HepG2 (cell line): ENCODE measurements around the gene ADIPOR2. TPM values are rescaled to one million over a fixed set of nuclear protein-coding genes. Genes with fewer than 3 reads are reported as not detected.
A peak's percentile ranks its signal among the peaks of the same experiment; 100 is the strongest.

Experiments used
- ATAC-seq: fragments of 200-7000 bp; cut with Tn5 transposase; 3 replicates; pipeline ENCODE4 v1.9.1; 2020; ENCODE audit warnings: mild to moderate bottlenecking, moderate library complexity
- BruUV-seq: library from RNA; stranded (reverse); fragments of 400-500 nt; replicated peaks from 2 replicates; lab custom pipeline; 2021; lab: Mats Ljungman, UMichigan
- CTCF ChIA-PET: fragments of 300-600 bp; formaldehyde crosslinking; extraction: SDS; loops from one replicate; lab custom pipeline; 2021; ENCODE audit warnings: low total read pairs, inconsistent platforms, low intra/inter-chr PET ratio; lab: Yijun Ruan, JAX
- POLR2A ChIA-PET: fragments of 350-600 bp; sonication (Branson Sonifier 250); formaldehyde crosslinking; loops from one replicate; lab custom pipeline; 2020; ENCODE audit warnings: antibody characterized with exemption, inconsistent platforms; lab: Yijun Ruan, JAX
- DNase-seq: peaks from one replicate; pipeline ENCODE4 v3.0.0-alpha.2; 2015; ENCODE audit warnings: low spot score
- FAIRE-seq: peaks from 3 replicates; lab custom pipeline; 2011; peaks lifted over from hg19 to GRCh38; lab: Jason Lieb, UNC
- H2AFZ ChIP-seq: one replicate; pipeline ENCODE4 v1.6.1; 2011; ENCODE audit warnings: low read length, inconsistent platforms
- H3K27ac ChIP-seq: fragments of 300-600 bp; 3 replicates; pipeline ENCODE4 v1.8.0; 2011; ENCODE audit warnings: mixed run types, mild to moderate bottlenecking, mixed read lengths, low read length, inconsistent platforms; ENCODE audit not compliant: insufficient read depth; ENCODE audit errors: extremely low read length
- H3K27me3 ChIP-seq, 2 experiments: fragments of 200-600 bp in 1 of 2; 2 replicates in 1 of 2; 3 replicates in 1 of 2; pipeline versions ENCODE4 v1.6.0 to v1.8.0; 2011; ENCODE audit warnings: low read length in 2 of 2, mild to moderate bottlenecking in 2 of 2, moderate library complexity in 2 of 2, inconsistent platforms in 1 of 2; ENCODE audit not compliant: insufficient read depth in 2 of 2, control insufficient read depth in 1 of 2
- H3K36me3 ChIP-seq, 2 experiments: fragments of 200-600 bp in 1 of 2; replicated peaks in 1 of 2; 2 replicates in 1 of 2; 3 replicates in 1 of 2; pipeline versions ENCODE4 v1.5.1 to v1.8.0; 2011; ENCODE audit warnings: low read length in 2 of 2, inconsistent platforms in 1 of 2; ENCODE audit not compliant: insufficient read depth in 2 of 2, control insufficient read depth in 1 of 2
- H3K4me1 ChIP-seq: 2 replicates; pipeline ENCODE4 v1.5.1; 2012; ENCODE audit warnings: low read length, inconsistent platforms; ENCODE audit not compliant: insufficient read depth
- H3K4me2 ChIP-seq: 2 replicates; pipeline ENCODE4 v1.6.0; 2011; ENCODE audit warnings: low read depth, low read length, inconsistent platforms
- H3K4me3 ChIP-seq, 3 experiments: fragments of 200-600 bp in 1 of 3; sonication (generic), shearing (Covaris generic) in 1 of 3; replicated peaks in 1 of 3; 2 replicates each; pipeline ENCODE4 v1.5.1; 2011 to 2016; ENCODE audit warnings: low read length in 3 of 3, inconsistent platforms in 2 of 3, low read depth in 2 of 3, mild to moderate bottlenecking in 2 of 3, control low read depth in 1 of 3, mixed read lengths in 1 of 3; ENCODE audit not compliant: insufficient read depth in 1 of 3
- H3K79me2 ChIP-seq: one replicate; pipeline ENCODE4 v1.6.1; 2011; ENCODE audit warnings: low read length, inconsistent platforms; ENCODE audit not compliant: insufficient read depth
- H3K9ac ChIP-seq: 2 replicates; pipeline ENCODE4 v1.6.0; 2011; ENCODE audit warnings: mild to moderate bottlenecking, low read depth, low read length, inconsistent platforms; ENCODE audit not compliant: insufficient read depth
- H3K9me3 ChIP-seq: 2 replicates; pipeline ENCODE4 v1.5.1; 2012; ENCODE audit warnings: mild to moderate bottlenecking, low read length
- H4K20me1 ChIP-seq: 2 replicates; pipeline ENCODE4 v1.6.0; 2011; ENCODE audit warnings: inconsistent platforms, mild to moderate bottlenecking, low read length, moderate library complexity; ENCODE audit not compliant: insufficient read depth
- EP300 ChIP-seq, 3 experiments: sonication (generic) in 1 of 3; formaldehyde crosslinking in 1 of 3; IDR thresholded peaks; 2 replicates each; pipeline versions ENCODE4 v1.5.1 to v1.6.1; 2011 to 2020; ENCODE audit warnings: low read depth in 2 of 3, low read length in 2 of 3, borderline replicate concordance in 1 of 3, improper control_type of control experiment in 1 of 3, mild to moderate bottlenecking in 1 of 3, missing genetic modification reagents in 1 of 3, moderate library complexity in 1 of 3
- MAFF ChIP-seq: IDR thresholded peaks from 2 replicates; pipeline ENCODE4 v1.6.1; 2011; ENCODE audit warnings: low read depth, low read length, improper control_type of control experiment
- MAFK ChIP-seq, 2 experiments: IDR thresholded peaks in 1 of 2; conservative IDR thresholded peaks in 1 of 2; 2 replicates each; pipeline ENCODE4 v1.6.1; 2011; ENCODE audit warnings: improper control_type of control experiment in 2 of 2, low read length in 2 of 2
- NCOA1 ChIP-seq: sonication (generic); formaldehyde crosslinking; IDR thresholded peaks from 2 replicates; pipeline ENCODE4 v1.9.0; 2021; ENCODE audit warnings: missing genetic modification reagents
- NCOA2 ChIP-seq: sonication (generic); formaldehyde crosslinking; IDR thresholded peaks from 2 replicates; pipeline ENCODE4 v1.8.0; 2022; ENCODE audit warnings: inconsistent platforms
- NFATC3 ChIP-seq: sonication (generic); formaldehyde crosslinking; IDR thresholded peaks from 2 replicates; pipeline ENCODE4 v1.5.1; 2020; ENCODE audit warnings: mild to moderate bottlenecking, missing genetic modification reagents
- PRMT3 ChIP-seq: sonication (generic); formaldehyde crosslinking; IDR thresholded peaks from 2 replicates; pipeline ENCODE4 v1.8.1; 2022; ENCODE audit warnings: low read depth, mild to moderate bottlenecking, moderate library complexity, missing genetic modification reagents, borderline replicate concordance
- RFX5 ChIP-seq: IDR thresholded peaks from 2 replicates; pipeline ENCODE4 v1.6.1; 2011; ENCODE audit warnings: low read depth, low read length, improper control_type of control experiment
- SOX5 ChIP-seq: IDR thresholded peaks from 2 replicates; pipeline ENCODE4 v1.6.1; 2016; ENCODE audit warnings: borderline replicate concordance
- SP4 ChIP-seq: sonication (generic); formaldehyde crosslinking; IDR thresholded peaks from 2 replicates; pipeline ENCODE4 v1.8.1; 2023; ENCODE audit warnings: mild to moderate bottlenecking, missing genetic modification reagents
- TGIF2 ChIP-seq: IDR thresholded peaks from 2 replicates; pipeline ENCODE4 v1.6.1; 2016; ENCODE audit warnings: control low read depth, missing compliant biosample characterization
- ZNF34 ChIP-seq: sonication (generic); formaldehyde crosslinking; IDR thresholded peaks from 2 replicates; pipeline ENCODE4 v1.4.0; 2020; ENCODE audit warnings: mild to moderate bottlenecking, missing genetic modification reagents, borderline replicate concordance
- ZNF441 ChIP-seq: sonication (generic); formaldehyde crosslinking; IDR thresholded peaks from 2 replicates; pipeline ENCODE4 v1.7.0; 2021; ENCODE audit warnings: missing genetic modification reagents, borderline replicate concordance
- WGBS: methylation state at CpG from one replicate; pipeline ENCODE4 v1.1.6; 2017; ENCODE audit warnings: low lambda C conversion rate; 5-methylcytosine and 5-hydroxymethylcytosine counted together
- in situ Hi-C: cut with HindIII; loops from 2 replicates; pipeline ENCODE4 v1.10.0; 2017; ENCODE audit warnings: low pct_unique_long_range_greater_than_20kb; ENCODE audit not compliant: extremely low pct_ligation_motif_present
- intact Hi-C: fragments of 100-400 bp; cut with micrococcal nuclease; formaldehyde crosslinking; loops from one replicate; pipeline ENCODE4 v1.10.0; 2022; ENCODE audit not compliant: unreplicated experiment
- polyA plus RNA-seq, 8 experiments: library from polyadenylated mRNA; depleted of rRNA in 3 of 8; stranded (reverse) in 7 of 8; unstranded in 1 of 8; fragments of >200 nt; fragmentation: Illumina TruSeq in 4 of 8; extraction: Trizol in 4 of 8; gene quantifications; 2 replicates each; pipeline versions ENCODE4 v1.2.1 to v1.2.3, GENCODE V29; 2011 to 2016; ENCODE audit warnings: low read depth in 4 of 8, missing spikeins in 1 of 8, mixed read lengths in 1 of 8; ENCODE audit not compliant: insufficient read depth in 1 of 8
- total RNA-seq, 5 experiments: library from RNA; depleted of rRNA; stranded (reverse); fragments of >200 nt; fragmentation: Illumina TruSeq; extraction: Trizol; gene quantifications; 2 replicates each; pipeline ENCODE4 v1.2.3, GENCODE V29; 2016; ENCODE audit warnings: low read depth in 1 of 5
- TF ChIP-seq, protein P1 (sequence below): sonication (generic); formaldehyde crosslinking; IDR thresholded peaks from 2 replicates; pipeline ENCODE4 v1.4.0; 2020; ENCODE audit warnings: mild to moderate bottlenecking, missing genetic modification reagents, borderline replicate concordance

Gene ADIPOR2
- total and polyA plus RNA-seq, 2 of the 13 experiments (the other 11 are each of a cell fraction or from before 2014, with no cell fraction given) = 35.2 to 52.2 TPM

DNA sequence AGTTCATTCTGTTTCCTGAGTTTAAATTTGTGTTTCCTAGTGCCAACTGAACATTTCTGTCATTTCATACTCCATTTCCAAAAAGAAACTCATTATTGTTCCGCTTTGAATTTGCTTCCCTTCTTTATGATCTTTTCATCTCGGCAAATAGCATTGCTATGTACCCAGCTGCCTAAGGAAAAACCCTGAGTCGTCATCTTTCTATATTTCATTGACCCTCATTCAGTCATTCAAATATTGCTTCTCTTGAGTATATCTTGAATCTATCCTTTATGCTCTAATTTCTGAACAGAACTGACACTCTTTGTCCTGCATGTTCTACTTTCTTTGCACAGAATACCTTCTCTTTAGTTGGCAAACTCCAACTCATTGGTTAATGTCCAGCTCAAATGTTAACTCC is 35.9 kb downstream of the ADIPOR2 start:
- H3K36me3 ChIP-seq = peaks cover 0 to 17% of the 10 kb centered on the region in 2 experiments; a peak in 3 of 5 replicates
- H3K4me2 ChIP-seq = no peak overlapping the region
- no peaks in the 10 kb centered on the region for H3K27me3 ChIP-seq
- no peak overlapping the region for H3K4me3 ChIP-seq
- no peak for ATAC-seq
- TF ChIP-seq MAFK (conservative IDR thresholded peaks at IDR 0.05 in 1 of 2, IDR thresholded peaks at IDR 0.05 in 1 of 2; ENCODE audit: low read length in 2 of 2) = peak; percentile 83 to 91
- peak; percentile 84 for TF ChIP-seq MAFF
- no peak for TF ChIP-seq NFATC3 (CRISPR knock-in tag)
- no peak for FAIRE-seq
- H3K4me1 ChIP-seq = peaks cover 85% of the 10 kb centered on the region
- in situ Hi-C loops (no loop called here), intact Hi-C loops (no loop called here)
- H3K27ac ChIP-seq = no peak overlapping the region
- peaks cover 33% of the 10 kb centered on the region for H4K20me1 ChIP-seq
- no peak for DNase-seq
- H3K9ac ChIP-seq = no peak overlapping the region
- H3K9me3 ChIP-seq = no peaks in the 10 kb centered on the region
- 99% methylated on average over 3 of the region's 3 CpGs for WGBS
- CTCF ChIA-PET = no interaction called here
- no TSS peak for BruUV-seq
- no peak overlapping the region for H2AFZ ChIP-seq
- peaks cover 82% of the 10 kb centered on the region for H3K79me2 ChIP-seq
- POLR2A ChIA-PET = no interaction called here

DNA sequence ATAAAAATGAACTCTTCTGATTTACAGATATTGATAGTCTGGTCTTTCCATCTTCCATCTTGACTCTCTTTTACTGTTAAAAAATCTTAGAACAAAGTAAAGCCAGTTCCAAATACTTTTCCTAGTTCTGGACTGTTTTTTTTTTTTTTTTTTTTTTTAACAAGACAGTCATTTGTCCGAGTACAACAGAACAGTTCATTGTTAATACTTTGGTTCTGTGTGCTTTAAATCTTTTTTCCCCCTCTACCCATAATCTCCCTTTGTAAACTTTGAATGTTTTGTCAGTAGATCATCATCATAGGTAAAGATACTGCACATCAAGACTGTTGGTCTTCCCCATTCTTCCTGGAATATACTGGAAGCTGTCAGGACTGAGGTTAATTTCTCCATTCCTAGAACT is 38.0 kb downstream of the ADIPOR2 start:
- H3K79me2 ChIP-seq = peaks cover 82% of the 10 kb centered on the region
- no peak for ATAC-seq
- peaks cover 0 to 17% of the 10 kb centered on the region in 2 experiments; a peak in 3 of 5 replicates for H3K36me3 ChIP-seq
- no peak overlapping the region for H3K4me3 ChIP-seq
- ChIA-PET CTCF (interaction anchor here (0.7 kb wide), 1 partner anchor 27 kb away, joined by 3 read pairs; no protein-coding TSS in a partner anchor), POLR2A (no interaction called here)
- H3K4me2 ChIP-seq = no peak overlapping the region
- in situ Hi-C loops (no loop called here), intact Hi-C loops (no loop called here)
- H2AFZ ChIP-seq = no peak overlapping the region
- no TSS peak for BruUV-seq
- no peaks in the 10 kb centered on the region for H3K27me3 ChIP-seq
- no peak for FAIRE-seq
- H3K9ac ChIP-seq = no peak overlapping the region
- peaks cover 82% of the 10 kb centered on the region for H3K4me1 ChIP-seq
- no peaks in the 10 kb centered on the region for H3K9me3 ChIP-seq
- no peak overlapping the region for H3K27ac ChIP-seq
- 24% methylated on average over 1 of the region's 1 CpG for WGBS
- H4K20me1 ChIP-seq = peaks cover 29% of the 10 kb centered on the region; the same call in 1 of the 2 replicates
- peak; percentile 79 for DNase-seq
- TF ChIP-seq TGIF2 (CRISPR knock-in tag) (no peak), NCOA1 (no peak), SP4 (CRISPR knock-in tag) (no peak), PRMT3 (no peak), NCOA2 (CRISPR knock-in tag) (peak; percentile 49; the same call in 1 of the 2 replicates), EP300 (IDR thresholded peaks at IDR 0.05; ENCODE audit: low read depth in 2 of 2, low read length in 2 of 2) (peak in 1 of 2 experiments; percentile 39; a peak in 1 of 4 replicates), EP300 (CRISPR knock-in tag; IDR thresholded peaks at IDR 0.05; ENCODE audit: borderline replicate concordance) (no peak), RFX5 (no peak), ZNF34 (no peak), SOX5 (CRISPR knock-in tag) (peak; percentile 74; the same call in 1 of the 2 replicates), ZNF441 (CRISPR knock-in tag) (no peak)
- TF ChIP-seq, protein P1, sequence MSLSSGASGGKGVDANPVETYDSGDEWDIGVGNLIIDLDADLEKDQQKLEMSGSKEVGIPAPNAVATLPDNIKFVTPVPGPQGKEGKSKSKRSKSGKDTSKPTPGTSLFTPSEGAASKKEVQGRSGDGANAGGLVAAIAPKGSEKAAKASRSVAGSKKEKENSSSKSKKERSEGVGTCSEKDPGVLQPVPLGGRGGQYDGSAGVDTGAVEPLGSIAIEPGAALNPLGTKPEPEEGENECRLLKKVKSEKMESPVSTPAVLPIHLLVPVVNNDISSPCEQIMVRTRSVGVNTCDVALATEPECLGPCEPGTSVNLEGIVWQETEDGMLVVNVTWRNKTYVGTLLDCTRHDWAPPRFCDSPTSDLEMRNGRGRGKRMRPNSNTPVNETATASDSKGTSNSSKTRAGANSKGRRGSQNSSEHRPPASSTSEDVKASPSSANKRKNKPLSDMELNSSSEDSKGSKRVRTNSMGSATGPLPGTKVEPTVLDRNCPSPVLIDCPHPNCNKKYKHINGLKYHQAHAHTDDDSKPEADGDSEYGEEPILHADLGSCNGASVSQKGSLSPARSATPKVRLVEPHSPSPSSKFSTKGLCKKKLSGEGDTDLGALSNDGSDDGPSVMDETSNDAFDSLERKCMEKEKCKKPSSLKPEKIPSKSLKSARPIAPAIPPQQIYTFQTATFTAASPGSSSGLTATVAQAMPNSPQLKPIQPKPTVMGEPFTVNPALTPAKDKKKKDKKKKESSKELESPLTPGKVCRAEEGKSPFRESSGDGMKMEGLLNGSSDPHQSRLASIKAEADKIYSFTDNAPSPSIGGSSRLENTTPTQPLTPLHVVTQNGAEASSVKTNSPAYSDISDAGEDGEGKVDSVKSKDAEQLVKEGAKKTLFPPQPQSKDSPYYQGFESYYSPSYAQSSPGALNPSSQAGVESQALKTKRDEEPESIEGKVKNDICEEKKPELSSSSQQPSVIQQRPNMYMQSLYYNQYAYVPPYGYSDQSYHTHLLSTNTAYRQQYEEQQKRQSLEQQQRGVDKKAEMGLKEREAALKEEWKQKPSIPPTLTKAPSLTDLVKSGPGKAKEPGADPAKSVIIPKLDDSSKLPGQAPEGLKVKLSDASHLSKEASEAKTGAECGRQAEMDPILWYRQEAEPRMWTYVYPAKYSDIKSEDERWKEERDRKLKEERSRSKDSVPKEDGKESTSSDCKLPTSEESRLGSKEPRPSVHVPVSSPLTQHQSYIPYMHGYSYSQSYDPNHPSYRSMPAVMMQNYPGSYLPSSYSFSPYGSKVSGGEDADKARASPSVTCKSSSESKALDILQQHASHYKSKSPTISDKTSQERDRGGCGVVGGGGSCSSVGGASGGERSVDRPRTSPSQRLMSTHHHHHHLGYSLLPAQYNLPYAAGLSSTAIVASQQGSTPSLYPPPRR (CRISPR knock-in tag) = no peak
